GM12892 (cell line): ENCODE data around the gene YWHAE.
"Not testable (repeated sequence)": the region's sequence is repeated elsewhere in the genome, so short reads cannot be mapped to it uniquely, and the experiment has no call there.

ENCODE experiments used
- POLR2A ChIP-seq: IDR thresholded peaks from 2 replicates; pipeline ENCODE4 v1.6.1; 2011; ENCODE audit warnings: low read depth, low read length, control low read depth
- POLR2AphosphoS5 ChIP-seq: IDR thresholded peaks from 2 replicates; pipeline ENCODE4 v1.6.1; 2011; ENCODE audit warnings: low read depth, low read length, control low read depth

- not testable (repeated sequence) for TF ChIP-seq POLR2A, POLR2AphosphoS5
These were observed 13.3 kb downstream of the YWHAE start for GRCh38 chr17:1386675-1387190.
